ENCODE results near the gene MAD1L1.
"Not testable (repeated sequence)": the region's sequence is repeated elsewhere in the genome, so short reads cannot be mapped to it uniquely, and the experiment has no call there.

MAD1L1 gene

DNA sequence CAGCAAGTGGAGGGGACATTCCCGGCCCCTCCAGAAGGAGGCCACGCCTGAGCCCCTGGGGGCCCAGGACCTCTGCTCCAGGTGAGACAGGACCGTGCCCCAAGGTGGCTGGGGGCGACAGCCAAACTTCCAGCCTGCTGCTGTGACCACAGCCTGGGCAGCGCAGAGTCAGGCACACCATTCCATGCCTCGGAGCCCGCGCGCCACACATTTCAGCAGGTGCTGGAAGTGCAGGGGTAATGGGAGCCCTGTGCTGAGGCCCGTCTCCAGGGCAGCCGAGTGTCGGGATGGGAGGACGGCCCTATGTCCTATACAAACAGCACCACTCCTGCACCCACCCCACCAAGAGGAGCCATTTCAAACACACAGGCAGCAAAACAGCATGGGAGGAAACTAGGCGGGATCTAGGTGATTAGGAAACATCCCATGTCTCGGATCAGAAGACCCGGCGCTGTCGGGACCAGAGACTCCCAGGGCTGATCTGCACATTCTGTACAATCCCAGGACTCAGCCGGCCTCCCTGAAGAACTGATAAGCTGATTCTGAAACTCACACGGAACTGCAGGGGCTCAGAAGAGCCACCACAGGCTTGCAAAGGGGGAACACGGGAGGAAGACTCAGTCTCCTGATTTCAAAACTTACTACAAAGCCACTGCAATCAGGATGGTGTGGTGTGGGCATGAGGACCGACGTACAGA lies 290.4 kb downstream of the MAD1L1 start:
- no peak for DNase-seq (ENCODE audit: low spot score)

DNA sequence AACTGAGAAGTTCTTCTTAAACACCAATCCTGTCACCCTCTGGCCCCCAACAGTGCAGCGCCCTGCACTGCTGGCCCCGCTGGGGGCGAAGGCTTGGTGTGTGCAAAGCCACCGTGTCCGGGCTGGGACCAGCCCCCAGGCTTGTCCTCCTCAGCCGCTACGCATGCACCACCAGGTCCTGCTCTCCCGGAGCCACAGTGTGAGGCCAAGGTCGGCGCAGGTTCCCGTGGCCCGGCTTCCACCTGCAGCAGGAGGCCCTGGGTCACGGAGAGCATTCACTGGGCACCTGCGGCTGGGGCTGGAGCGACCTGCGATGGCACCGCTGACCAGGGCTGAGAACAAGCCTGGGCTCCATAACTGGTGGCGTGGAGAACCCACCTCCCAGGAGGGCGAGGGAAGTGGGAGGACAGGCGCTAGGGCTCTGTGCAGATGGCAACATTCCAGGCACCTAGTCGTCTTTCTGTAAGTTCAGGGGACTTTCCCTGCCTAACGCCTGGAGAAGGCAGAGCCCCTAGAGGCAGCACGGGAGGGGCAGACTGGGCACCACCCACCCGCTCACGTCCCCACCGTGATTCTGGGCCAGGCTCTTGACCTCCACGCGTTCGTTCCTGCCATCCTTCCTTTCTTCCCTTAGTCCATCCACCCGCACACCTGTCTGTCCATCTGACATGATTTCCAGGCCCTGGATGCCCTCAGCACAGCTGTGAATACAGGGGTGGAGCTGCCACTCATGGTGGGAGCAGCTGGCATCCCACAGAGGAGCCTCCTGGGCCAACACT lies 291.1 kb downstream of the MAD1L1 start:
- no peak for DNase-seq (ENCODE audit: low spot score)

DNA sequence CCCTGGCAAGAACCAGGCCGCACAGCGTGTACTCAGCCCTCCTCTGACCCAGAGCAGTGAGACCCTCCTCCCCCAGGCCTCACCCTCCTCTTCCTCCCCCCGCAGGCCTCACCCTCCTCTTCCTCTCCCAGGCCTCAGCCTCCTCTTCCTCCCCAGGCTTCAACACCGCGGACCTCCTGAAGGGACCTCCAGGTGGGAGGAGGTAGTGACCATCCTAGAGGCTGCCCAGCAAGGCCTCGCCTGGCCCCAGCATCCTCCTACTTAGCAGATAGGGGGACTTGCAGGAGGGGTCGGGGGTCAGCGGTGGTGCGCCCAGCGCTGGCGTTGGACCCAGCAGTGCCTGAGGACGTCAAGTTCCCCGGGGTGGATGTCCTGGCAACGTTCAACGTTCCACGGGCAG lies 291.9 kb downstream of the MAD1L1 start:
- DNase-seq (ENCODE audit: low spot score): no peak

DNA sequence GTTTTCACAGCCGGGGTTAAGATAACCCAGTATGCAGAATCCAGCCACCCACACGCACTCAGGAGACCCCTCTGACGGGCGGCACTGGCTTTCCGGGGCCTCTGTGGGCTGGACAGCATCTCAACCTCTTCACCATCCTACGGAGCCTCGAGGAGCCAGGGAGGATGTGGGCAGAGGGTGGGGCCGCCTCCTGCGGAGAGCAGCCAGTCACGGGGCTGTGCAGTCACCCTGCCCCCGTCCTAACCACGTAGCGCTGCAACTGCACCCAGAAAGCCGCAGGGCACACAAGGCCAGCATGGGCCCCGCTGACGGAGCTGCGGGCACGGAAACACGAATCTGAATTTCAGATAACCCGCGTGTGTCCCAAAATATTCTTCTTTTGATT lies 292.4 kb downstream of the MAD1L1 start:
- peak; percentile 86 for DNase-seq (ENCODE audit: low spot score)

DNA sequence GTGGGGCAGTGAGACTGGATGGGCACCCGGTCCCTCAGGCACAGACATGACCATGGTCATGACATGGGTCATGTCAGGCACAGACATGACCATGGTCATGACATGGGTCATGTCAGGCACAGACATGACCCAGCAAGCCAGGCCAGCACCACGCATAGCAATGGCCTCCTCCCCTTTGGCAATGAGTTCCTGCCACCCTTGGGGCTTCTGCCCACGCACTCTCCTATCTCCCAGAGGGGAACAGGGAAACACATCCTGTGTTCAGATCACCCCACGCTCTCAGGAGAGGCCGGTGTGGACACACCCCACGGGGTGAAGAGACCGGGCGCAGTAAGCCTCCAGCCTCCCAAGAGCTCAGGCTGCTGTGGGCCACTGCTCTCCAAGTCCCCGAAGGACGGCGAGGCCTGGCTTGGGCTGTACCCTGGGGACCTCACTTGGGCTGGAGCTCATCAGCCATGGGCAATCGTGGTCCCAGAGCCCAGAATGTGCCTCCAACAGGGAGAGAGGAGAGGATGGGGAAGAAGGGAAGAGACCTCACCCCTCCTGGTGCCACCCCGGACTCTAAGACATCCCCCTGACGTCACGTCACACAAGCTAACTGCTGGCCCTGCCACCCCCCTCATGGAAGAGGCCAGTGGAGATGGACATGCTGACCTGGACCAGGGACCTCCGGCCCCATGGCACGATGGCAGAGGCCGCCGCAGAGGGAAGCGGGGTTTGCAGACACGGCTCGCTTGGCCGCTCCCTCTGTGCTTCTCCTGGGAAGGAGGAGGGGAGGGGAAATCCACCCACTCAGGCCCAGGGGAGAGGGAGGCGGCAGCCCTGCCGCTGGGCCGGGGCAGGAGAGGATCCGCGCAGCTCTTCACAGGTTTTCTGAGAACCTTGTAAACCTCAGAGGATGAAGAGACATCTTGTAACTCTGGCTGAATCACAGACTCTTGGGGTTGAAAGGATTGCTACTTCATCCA lies 293.0 kb downstream of the MAD1L1 start:
- DNase-seq (ENCODE audit: low spot score): no peak

DNA sequence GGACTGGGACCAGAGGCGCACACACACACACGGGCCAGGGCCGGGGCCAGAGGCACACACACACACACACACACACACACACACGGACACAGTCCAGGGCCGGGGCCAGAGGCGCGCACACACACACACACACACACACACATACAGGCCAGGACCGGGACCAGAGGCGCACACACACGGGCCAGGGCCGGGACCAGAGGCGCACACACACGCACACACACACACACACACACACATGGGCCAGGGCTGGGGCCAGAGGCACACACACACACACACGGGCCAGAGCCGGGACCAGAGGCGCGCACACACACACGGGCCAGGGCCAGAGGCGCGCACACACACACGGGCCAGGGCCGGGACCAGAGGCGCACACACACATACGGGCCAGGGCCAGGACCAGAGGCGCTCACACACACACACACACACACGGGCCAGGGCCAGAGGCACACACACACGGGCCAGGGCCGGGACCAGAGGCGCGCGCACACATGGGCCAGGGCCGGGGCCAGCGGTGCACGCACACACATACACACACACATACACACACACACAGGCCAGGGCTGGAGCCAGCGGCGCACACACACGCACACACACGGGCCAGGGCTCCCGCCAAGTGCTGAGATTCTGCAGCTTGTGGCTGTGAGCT lies 293.8 kb downstream of the MAD1L1 start:
- DNase-seq (ENCODE audit: low spot score): no peak

DNA sequence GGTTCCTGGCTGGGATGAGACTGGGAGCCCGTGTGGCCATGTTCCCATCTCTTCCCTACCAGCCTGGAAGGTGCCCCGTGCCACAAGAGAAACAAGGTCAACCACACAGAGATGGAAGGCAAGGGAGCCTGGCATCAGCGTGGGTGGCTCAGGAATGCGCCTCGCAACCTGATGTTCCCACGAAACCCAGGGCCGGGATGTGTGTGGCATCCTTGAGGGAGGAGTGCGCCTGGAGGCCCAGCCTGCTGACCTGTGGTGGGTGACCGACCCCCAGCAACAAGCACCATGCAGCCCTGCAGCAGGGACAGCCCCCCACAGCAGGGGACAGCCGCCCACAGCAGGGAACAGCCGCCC lies 295.5 kb downstream of the MAD1L1 start:
- DNase-seq (ENCODE audit: low spot score): no peak

DNA sequence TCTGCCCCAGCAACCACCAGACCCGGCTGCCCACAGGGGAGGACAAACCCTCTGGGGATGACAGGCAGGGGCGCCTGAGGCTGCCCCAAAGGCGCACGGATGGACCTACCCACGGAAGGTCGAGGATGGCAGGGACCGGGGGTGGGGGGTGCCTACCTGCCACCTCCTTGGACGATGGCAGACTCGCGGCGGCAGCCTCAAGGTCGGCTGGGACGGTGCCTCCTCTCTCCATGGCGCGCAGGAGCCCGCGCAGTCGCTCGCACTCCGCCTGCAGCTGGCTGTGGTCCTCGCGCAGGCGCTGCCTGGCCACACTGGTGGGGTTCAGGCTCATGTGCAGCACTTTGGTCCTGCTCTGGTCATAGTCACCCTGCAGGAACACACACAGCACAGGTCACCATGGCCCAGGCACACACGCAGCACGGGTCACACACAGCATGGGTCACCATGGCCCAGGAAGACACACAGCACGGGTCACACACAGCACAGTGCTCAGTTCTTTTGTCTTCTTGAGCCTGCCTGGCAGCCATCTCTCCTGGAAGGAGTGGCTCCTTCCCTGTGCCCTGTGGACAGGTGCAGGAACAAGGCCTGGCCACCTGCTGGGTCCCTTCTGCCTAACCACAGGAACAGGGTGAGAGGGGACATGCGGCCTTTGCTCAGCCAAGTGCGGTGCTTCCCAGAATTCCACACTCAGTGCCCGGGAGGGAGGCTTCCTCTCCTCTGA lies 296.1 kb downstream of the MAD1L1 start:
- no peak for DNase-seq (ENCODE audit: low spot score)

DNA sequence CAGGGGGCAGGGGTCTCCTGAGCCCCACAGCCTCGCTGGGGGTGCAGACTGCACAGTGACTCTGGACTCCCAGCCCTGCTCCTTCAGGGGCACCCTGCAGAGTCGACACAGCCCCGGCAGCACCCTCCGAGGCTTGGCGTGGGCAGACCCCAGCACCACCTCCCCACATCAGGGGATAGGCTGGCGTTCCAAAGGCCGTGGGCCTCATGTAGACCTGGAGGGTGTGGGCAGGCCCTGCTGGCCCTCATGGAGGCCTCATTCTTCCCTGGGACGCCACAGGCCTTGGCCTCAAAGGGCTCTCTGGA lies 296.8 kb downstream of the MAD1L1 start:
- DNase-seq (ENCODE audit: low spot score): no peak

DNA sequence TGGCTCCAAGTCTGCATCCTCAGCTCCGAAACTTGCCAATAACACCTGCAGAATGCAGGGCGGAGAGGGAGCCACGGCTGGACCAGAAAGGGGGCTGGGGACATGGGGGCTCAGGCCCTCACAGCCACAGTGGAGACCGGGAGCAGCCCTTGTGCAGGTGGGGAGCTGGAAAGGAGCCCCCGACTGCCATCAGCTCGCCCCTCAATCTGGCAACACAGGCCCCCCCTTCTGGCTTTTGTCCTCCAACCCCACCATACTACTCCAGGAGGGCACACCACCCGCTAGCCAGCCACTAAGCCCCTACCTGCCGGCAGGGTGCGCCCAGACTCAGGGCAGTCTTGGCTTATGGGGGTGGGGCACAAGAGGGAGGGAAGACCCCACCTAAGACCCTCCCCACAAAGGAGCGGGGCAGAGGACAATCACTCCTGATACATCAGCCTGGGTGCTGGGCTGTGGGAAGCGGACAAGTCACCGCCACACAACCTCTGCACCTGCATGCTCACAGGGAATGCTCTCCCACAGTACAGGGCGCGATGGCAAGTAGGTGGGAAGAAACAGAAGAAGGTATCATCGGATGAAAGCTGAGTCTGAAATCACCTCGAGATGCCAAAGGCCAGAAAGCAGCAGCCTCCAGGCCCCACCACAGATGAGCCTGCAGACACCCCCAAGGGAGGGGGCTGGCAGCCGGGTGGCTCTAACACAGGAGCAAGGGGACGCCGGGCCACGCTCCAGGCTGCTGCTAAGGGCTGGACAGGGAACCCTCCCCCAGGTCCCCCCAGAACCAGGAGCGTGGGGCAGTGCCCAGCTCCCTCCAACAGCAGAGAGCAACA lies 297.4 kb downstream of the MAD1L1 start:
- no peak for DNase-seq (ENCODE audit: low spot score)

DNA sequence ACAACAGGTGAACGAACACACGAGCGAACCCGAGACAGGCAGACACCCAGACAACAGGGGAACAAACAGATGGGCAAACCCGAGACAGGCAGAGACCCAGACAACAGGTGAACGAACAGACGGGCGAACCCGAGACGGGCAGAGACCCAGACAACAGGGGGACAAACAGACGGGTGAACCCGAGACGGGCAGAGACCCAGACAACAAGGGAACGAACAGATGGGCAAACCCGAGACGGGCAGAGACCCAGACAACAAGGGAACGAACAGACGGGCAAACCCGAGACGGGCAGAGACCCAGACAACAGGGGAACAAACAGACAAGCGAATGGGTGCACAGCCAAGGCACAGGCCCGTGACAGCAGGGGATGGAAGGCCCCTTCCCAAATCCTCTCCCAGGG lies 298.0 kb downstream of the MAD1L1 start:
- DNase-seq (ENCODE audit: low spot score): no peak

DNA sequence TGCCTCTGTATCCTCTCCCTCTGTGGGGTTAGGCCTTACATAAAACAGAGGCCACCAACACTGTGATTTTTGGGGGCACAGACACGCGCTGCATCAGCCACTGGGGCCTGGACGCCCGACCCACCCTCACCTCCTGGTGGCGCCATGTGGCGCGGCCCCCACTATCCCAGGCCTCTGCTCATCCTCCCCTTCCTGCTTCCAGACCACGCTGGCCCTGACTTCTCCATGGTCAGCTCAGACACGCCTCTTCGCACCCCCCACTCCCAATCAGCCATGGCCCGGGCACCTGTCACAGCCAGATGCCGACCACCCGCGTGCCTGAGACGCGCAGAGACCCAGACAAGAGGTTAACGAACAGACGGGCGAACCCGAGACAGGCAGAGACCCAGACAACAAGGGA lies 298.7 kb downstream of the MAD1L1 start:
- DNase-seq (ENCODE audit: low spot score): no peak

DNA sequence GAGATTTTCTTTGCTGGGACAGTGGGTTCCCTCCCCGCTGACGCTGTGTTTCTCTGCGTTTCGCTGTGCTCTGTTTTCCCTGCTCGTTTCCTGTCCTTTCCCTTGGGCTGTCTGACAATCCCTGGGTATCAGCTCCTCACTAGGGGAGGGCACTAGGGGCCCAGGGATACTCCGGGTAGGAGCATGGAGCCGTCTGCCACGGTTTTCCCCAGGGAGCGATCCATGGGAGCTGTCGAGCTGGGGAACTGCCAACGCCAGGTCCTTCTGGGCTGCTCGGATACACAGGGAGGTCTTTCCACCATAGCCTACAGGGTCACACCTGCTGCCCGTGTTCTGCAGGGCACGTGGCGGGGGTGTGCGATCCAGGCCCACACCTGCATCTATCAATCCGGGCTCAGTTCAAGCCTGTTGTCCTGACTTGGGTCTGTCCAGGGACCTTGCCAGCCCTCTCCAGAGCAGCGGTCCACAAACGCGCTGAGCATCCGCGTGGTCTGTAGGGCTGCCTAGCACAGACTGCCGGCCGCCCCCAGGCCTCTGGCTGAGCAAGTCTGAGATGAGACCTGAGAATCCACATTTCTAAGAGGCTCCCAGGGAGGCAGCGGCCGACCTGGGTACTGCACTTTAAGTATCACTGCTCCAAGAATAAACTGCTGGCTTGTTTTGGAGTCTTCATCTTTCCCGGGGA lies 299.5 kb downstream of the MAD1L1 start:
- no peak for DNase-seq (ENCODE audit: low spot score)

DNA sequence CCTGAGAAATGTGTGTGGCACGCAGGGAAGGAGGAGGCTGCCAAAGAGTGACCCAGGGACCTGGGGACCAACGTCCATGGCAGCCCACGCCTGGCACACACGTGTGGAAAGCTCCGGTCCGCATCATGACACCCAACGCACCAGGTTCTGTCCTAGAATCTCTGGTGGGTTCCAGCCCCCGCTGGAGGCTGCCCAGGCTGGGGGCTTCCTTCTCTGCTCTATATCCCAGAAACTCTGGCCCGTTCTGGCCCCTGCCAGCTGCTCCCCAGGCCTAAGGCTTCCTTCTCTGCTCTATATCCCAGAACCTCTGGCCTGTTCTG lies 300.8 kb downstream of the MAD1L1 start:
- DNase-seq (ENCODE audit: low spot score): no peak

DNA sequence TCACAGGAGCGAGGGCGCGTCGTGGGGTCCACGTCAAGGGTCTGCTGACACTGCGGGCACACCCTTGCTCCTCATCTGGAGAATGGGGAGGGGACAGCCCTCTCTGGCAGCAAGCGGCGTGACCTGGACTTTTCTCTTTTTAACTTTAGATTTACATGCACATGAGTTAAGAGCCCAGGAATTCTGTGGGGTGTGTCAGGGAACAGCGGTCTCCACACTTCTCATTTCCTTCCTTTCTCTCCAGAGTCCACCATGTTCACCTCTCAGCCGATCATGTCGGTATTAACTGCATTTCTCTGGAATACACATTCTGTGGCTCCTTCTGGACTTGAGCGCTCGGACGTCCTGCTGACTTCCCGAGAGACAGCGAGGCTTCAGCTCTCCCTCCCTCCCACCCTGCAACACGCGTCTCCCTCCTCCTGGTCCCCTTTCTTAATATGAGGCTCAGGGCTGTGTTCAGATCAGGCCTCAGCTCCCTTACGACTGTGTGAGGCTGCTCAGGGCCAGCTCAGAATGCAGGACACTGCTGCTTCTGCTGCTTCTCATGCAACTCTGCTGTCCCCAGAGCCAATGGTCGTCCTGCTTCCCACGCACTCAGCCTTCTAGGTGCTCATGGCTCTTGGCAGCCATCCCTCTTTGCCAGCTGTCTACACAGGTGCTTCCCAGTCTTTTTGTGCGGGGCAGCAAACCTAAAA lies 301.3 kb downstream of the MAD1L1 start:
- no peak for DNase-seq (ENCODE audit: low spot score)

DNA sequence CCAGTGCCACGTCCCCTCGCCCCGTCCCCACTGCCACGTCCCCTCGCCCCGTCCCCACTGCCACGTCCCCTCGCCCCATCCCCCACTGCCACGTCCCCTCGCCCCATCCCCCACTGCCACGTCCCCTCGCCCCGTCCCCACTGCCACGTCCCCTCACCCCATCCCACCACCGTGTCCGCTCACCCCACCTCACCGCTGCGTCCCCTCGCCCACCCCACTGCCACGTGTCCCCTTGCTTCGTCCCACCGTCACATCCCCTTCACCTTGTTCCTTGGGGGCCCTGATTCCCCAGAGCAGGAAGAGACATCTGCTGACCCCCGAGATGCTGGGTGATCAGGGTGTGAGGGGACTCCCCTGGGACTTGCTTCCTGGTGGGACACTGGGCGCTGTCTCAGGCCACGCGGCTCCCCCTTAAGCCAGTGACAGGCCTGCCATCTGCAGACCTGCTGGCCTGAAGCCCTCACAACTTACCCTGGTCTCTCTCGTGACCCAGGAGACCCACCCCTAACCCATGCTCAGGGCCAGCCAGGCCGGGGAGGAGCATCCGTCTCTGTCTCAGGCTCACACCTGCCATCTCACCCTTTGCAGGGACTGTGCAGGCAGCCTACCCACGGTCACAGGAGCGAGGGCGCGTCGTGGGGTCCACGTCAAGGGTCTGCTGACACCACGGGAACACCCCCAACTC lies 302.2 kb downstream of the MAD1L1 start:
- DNase-seq (ENCODE audit: low spot score): no peak

DNA sequence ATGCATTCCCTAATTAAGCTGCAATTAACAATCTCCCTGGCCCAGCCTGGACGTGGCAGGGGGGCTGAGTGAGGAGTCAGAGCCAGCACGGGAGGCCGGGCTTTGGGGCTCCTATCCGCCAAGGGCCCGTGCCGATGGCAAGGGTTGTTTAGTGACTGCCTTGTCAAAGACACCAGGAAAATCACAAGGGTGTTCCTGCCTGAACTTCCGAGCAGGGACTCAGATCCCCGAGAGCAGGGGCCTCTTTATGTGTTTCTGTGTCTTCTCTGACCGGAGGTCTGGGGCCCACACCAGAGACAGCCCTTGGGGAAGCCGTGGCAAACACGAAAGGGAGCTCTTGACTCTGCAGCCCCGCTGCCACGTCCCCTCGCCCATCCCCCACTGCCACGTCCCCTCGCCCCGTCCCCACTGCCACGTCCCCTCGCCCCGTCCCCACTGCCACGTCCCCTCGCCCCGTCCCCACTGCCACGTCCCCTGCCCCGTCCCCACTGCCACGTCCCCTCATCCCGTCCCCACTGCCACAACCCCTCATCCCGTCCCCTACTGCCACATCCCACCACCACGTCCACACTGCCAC lies 303.3 kb downstream of the MAD1L1 start:
- not testable (repeated sequence) for DNase-seq (ENCODE audit: low spot score)

DNA sequence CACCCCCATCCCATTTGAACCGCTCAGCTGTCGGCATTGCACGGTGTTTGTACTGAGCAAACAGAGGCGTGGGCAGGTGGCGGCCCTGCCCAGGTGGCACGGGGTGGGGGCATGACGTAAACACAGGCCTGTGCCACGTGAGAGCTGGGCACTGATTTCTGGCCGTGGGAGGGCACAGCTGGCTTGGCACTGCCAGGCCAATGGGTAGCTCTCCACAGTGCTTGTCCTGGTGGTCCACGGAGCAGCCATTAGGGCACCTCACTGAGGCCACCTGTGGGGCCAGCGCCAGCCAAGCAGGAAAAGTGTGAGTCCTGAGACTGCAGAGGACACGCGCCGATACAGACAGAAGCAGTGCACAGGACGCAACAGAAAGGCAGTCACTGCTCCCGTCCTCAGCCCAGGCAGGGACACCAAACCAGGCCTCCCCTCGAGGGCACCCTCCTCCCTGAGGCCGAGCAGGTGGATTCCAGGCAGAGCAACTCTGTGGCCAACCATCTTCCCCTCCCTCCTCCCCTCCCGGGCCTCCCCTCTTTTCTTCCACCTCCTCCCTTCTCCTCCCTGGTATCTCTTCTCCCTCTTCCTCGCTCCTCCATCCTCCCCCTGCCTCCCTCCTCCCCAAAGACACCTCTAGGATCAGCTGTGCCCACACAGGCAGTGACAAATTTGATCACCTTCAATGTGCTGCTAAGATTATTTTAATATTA lies 303.9 kb downstream of the MAD1L1 start:
- DNase-seq (ENCODE audit: low spot score): no peak

All from AG08395 (cell line).